Right lobe of liver (tissue), 6 donors: ENCODE measurements around the gene APOBR. TPM values are rescaled to one million over a fixed set of nuclear protein-coding genes. Genes with fewer than 3 reads are reported as not detected.
"Not testable (repeated sequence)": the region's sequence is repeated elsewhere in the genome, so short reads cannot be mapped to it uniquely, and the experiment has no call there.

Experiments used
- ATAC-seq, 4 donors: fragments of 200-7000 bp; cut with Tn5 transposase; one replicate each; pipeline ENCODE4 v1.9.1; 2020; ENCODE audit warnings: mild to moderate bottlenecking in 4 of 4, moderate library complexity in 4 of 4
- DNase-seq, 3 donors: peaks; one replicate each; pipeline ENCODE4 v3.0.0-alpha.2; 2020
- H3K27ac ChIP-seq, 3 donors: fragments of 200-600 bp; one replicate each; pipeline ENCODE4 v1.8.0; 2022
- H3K27me3 ChIP-seq, 2 donors: fragments of 200-600 bp; one replicate each; pipeline ENCODE4 v1.8.0; 2022
- H3K36me3 ChIP-seq, 4 donors: fragments of 200-600 bp; sonication (generic) in 1 of 4; one replicate each; pipeline versions ENCODE4 v1.5.1 to v1.8.0; 2017 to 2022; ENCODE audit warnings: control low read depth in 1 of 4
- H3K4me1 ChIP-seq, 4 donors: fragments of 200-600 bp; sonication (generic) in 1 of 4; one replicate each; pipeline versions ENCODE4 v1.5.1 to v1.8.0; 2017 to 2022; ENCODE audit warnings: control low read depth in 1 of 4
- H3K4me3 ChIP-seq, 3 donors: fragments of 200-600 bp; one replicate each; pipeline ENCODE4 v1.8.0; 2022
- H3K9me3 ChIP-seq, 4 donors: fragments of 200-600 bp; sonication (generic) in 1 of 4; one replicate each; pipeline versions ENCODE4 v1.5.1 to v1.8.0; 2017 to 2022; ENCODE audit warnings: control low read depth in 1 of 4
- CTCF ChIP-seq, 4 donors: fragments of 200-600 bp in 3 of 4; fragments of 450-650 bp in 1 of 4; IDR thresholded peaks; one replicate each; pipeline versions ENCODE4 v1.5.1 to v1.8.0; 2016 to 2022; ENCODE audit warnings: antibody characterized with exemption in 4 of 4, mild to moderate bottlenecking in 2 of 4
- POLR2A ChIP-seq: fragments of 450-650 bp; IDR thresholded peaks from one replicate; pipeline ENCODE4 v1.6.1; 2017; ENCODE audit warnings: antibody characterized with exemption, mild to moderate bottlenecking
- WGBS: methylation state at CpG from one replicate; pipeline ENCODE4 v1.1.6; 2018; ENCODE audit warnings: low coverage, low lambda C conversion rate; ENCODE audit not compliant: insufficient coverage; ENCODE audit errors: missing lambda C conversion rate; 5-methylcytosine and 5-hydroxymethylcytosine counted together
- intact Hi-C, 2 donors: fragments of 100-400 bp; cut with DNase I; formaldehyde crosslinking; loops; one replicate each; pipeline versions ENCODE4 v1.11.2 to v1.14.1; 2022
- total RNA-seq, 6 experiments: library from RNA; depleted of rRNA in 2 of 6; stranded (reverse); fragments of >200 nt in 2 of 6; fragmentation: NEBNext Ultra II Directional in 3 of 6; extraction: Animal tissue kit (Norgen Biotek cat#: 25700) in 3 of 6; gene quantifications; one replicate each; pipeline versions ENCODE4 v1.1.0 to v1.2.4, GENCODE V29; 2016 to 2023
- donor health status: DM: no; HTN: yes; CAD: no.
- donor health status: DM: no; HTN: no; CAD: no.
- donor health status: DM: no; HTN: no; CAD: no.
- donor health status: DM: no; HTN: yes; CAD: no.
- donor health status: DM: no; HTN: yes; CAD: no.

Gene APOBR
- total RNA-seq, 6 experiments from 2014 or later = 0.57 to 2.2 (median 1.5) TPM

DNA sequence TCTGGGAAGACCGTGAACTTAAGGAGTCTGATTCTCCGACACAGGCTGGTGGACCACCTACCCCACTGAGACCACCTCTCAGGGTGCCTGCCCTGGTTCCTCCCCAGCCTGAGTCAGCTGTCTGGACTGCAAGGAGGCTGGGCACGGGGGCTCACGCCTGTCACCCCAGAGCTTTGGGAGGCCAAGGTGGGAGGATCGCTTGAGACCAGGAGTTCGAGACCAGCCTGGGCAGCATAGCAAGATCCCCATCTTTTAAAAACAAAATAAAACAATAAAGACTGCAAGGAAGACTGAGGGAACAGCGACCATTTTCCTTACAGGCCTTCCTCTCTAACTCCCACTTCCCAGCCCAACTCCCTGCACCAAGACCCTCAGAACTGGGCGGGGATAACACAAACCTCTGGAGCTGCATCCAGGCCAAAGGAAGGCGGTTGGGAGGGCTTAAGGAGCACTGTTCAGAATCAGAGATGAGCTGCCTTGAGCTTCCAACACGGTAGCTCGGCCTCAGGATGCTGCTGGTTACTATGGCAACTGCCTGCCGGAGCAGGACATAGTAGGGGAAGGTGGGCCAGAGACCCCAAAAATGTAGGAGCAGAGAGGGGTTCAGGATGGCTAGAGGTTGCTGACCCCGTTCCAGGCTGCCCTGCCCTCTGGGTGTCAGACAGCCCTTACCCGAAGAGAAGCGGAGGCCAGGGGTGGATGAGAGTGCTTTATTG is 4.4 kb downstream of the APOBR start:
- no peak for DNase-seq
- H3K36me3 ChIP-seq = peaks cover 0 to 9% (median 0%) of the 10 kb centered on the region in 4 donors
- no peaks in the 10 kb centered on the region for H3K9me3 ChIP-seq
- H3K4me1 ChIP-seq = no peaks in the 10 kb centered on the region
- no peak for ATAC-seq
- WGBS = 92% methylated on average over 8 of the region's 15 CpGs
- no peak for TF ChIP-seq POLR2A
- no peak for TF ChIP-seq CTCF (IDR thresholded peaks at IDR 0.05)
- H3K27ac ChIP-seq = no peak overlapping the region
- intact Hi-C loops = loop anchor here in 1 of 2 donors (10.0 kb wide), 1 partner anchor 56 kb away; the partner anchor contains the start of gene SGF29
- no peaks in the 10 kb centered on the region for H3K27me3 ChIP-seq
- H3K4me3 ChIP-seq = no peak overlapping the region

- peaks cover 0 to 2% (median under 1%) of the 10 kb centered on the region in 4 donors for H3K4me1 ChIP-seq
- H3K27ac ChIP-seq = no peak overlapping the region
- no peak overlapping the region for H3K4me3 ChIP-seq
- DNase-seq (no peak), ATAC-seq (no peak)
- no peaks in the 10 kb centered on the region for H3K9me3 ChIP-seq
- no peaks in the 10 kb centered on the region for H3K27me3 ChIP-seq
- WGBS = 84% methylated on average over 6 of the region's 10 CpGs
- intact Hi-C loops = loop anchor here in 1 of 2 donors (10.0 kb wide), 1 partner anchor 55 kb away; the partner anchor contains the start of gene SGF29
- H3K36me3 ChIP-seq = peaks cover 0 to 9% (median 0%) of the 10 kb centered on the region in 4 donors
- TF ChIP-seq POLR2A (no peak), CTCF (IDR thresholded peaks at IDR 0.05) (no peak)
These were observed 5.4 kb downstream of the APOBR start for GRCh38 chr16:28499854-28500253.

DNA sequence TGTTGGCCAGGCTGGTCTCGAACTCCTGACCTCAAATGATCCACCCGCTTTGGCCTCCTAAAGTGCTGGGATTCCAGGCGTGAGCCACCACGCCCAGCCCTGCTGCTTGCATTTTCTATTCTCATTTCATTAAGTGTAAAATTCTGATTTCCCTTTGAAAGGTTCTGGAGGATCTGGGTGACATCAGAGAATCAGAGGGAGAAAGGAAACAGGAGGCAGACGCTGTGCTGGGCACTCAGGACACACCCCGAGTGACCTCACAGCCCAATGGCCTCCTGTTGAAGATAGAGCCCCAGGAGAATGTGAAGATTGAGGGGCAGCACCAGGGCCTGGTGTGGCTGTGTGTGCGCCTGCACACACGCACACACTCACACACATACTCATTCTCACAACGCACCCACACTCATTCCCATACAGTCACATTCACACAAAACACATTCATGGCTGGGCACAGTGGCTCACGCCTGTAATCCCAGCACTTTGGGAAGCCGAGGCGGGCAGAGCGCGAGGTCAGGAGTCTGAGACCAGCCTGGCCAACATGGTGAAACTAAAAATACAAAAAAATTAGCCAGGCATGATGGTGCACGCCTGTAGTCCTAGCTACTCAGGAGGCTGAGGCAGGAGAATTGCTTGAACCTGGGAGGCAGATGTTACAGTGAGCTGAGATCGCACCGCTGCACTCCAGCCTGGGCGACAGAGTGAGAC is 6.2 kb downstream of the APOBR start:
- H3K27ac ChIP-seq, H3K4me3 ChIP-seq, H3K4me1 ChIP-seq, intact Hi-C loops, DNase-seq, H3K9me3 ChIP-seq, H3K36me3 ChIP-seq, H3K27me3 ChIP-seq, ATAC-seq: not testable (repeated sequence)
- WGBS = 80% methylated on average over 10 of the region's 18 CpGs

DNA sequence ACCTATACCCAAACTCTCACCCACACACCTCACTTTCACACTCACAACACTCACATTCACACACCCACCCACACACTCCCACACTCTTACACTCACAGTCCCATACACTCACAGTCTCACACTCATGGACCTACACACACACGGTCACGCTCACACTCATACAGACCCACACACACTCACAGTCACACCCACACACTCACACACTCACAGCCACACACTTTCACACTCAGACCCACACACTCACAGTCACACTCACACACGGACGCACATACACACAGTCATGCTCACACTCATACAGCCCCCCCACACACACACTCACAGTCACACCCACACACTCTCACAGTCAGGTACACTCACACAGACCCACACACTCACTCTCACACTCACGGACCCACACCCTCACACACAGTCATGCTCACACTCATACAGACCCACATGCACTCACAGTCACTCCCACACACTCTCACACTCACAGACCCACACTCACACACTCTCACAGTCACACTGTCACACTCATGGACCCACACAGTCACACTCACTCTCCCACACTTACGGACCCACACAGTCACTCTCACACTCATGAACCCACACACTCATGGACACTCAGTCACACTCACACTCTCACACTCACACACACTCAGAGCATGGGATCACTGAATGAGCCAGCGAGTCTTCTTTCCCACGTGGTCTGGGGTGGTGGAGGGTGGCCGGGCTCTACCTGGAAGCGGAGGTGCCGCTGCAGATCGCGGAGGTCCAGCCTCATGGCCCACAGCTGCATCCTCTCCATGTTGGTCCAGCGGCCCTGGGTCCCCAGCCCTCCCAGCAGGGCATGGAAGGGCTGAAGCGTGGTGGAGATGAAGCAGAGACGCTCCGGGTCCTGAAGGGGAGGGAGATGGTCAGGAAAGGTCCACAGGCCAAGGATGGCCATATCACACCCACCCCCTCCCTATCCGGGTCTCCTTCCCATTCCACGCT is 7.1 kb downstream of the APOBR start:
- no peak overlapping the region for H3K4me3 ChIP-seq
- H3K27me3 ChIP-seq = no peaks in the 10 kb centered on the region
- H3K36me3 ChIP-seq = peaks cover 0 to 9% (median 0%) of the 10 kb centered on the region in 4 donors
- H3K27ac ChIP-seq = no peak overlapping the region
- no peak for TF ChIP-seq POLR2A
- TF ChIP-seq CTCF (IDR thresholded peaks at IDR 0.05) = no peak
- DNase-seq (no peak), ATAC-seq (no peak)
- intact Hi-C loops = no loop called here
- no peaks in the 10 kb centered on the region for H3K9me3 ChIP-seq
- WGBS = 72% methylated on average over 11 of the region's 19 CpGs
- H3K4me1 ChIP-seq = peaks cover 0 to 19% (median 6%) of the 10 kb centered on the region in 4 donors
